Measurements from ENCODE around the gene TMEM179B.

DNA sequence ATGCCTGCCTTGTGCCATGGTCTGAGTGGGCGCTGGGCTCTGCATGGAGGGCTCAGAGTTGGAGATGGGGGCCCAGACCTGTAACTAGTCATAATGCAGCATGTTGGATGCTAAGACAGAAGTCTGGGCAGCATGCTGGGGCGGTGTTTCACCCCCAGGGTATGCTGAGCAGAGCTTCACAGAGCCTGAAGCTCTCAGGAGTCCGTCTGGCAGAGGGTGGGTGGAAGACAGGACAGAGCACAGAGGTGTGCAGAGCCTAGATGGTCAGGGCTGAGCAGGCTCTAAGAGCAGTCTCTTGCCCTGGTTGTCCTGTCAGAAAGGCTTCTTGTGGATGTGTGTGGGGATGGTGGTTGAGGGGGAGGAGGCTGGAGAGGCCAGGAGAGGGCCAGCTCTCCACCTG, 8.8 kb upstream of the TMEM179B start:
- TF ChIP-seq CTCF (IDR thresholded peaks at IDR 0.05) = no peak
- TF ChIP-seq POLR2AphosphoS5 (IDR thresholded peaks at IDR 0.05) = no peak
- no peak for TF ChIP-seq POLR2A (IDR thresholded peaks at IDR 0.05; ENCODE audit: low read depth)
- no peak for TF ChIP-seq EP300 (IDR thresholded peaks at IDR 0.05)
